ENCODE results near the gene UQCRHL. TPM values are rescaled to one million over a fixed set of nuclear protein-coding genes. Genes with fewer than 3 reads are reported as not detected.
"Not testable (repeated sequence)": the region's sequence is repeated elsewhere in the genome, so short reads cannot be mapped to it uniquely, and the experiment has no call there.

UQCRHL gene
- total RNA-seq, result 1 to 10 TPM; 1.2 TPM
- polyA plus RNA-seq (ENCODE audit: insufficient read length in 6 of 6), result 1 to 10 TPM; 2.1 to 3.2 (median 2.5) TPM
- long read RNA-seq, donor 1, transcript UQCRHL-201 (1 exons, 2,180 nt), result major isoform, 12 of 12 reads
- long read RNA-seq, donor 1, partial matches to known transcripts, result 0 of 12 reads
- long read RNA-seq, donor 1, other reads (novel, unspliced or antisense), result 0 of 12 reads
- long read RNA-seq, donor 2, transcript UQCRHL-201 (1 exons, 2,180 nt), result major isoform, 15 of 15 reads
- long read RNA-seq, donor 2, partial matches to known transcripts, result 0 of 15 reads
- long read RNA-seq, donor 2, other reads (novel, unspliced or antisense), result 0 of 15 reads
- long read RNA-seq, donor 3, partial matches to known transcripts, result 0 of 2 reads
- long read RNA-seq, donor 3, other reads (novel, unspliced or antisense), result 0 of 2 reads
- long read RNA-seq, donor 4, partial matches to known transcripts, result 5 of 7 reads
- long read RNA-seq, donor 4, other reads (novel, unspliced or antisense), result 1 of 7 reads
- long read RNA-seq, donor 5, transcript UQCRHL-201 (1 exons, 2,180 nt), result major isoform, 15 of 15 reads
- long read RNA-seq, donor 5, partial matches to known transcripts, result 0 of 15 reads
- long read RNA-seq, donor 5, other reads (novel, unspliced or antisense), result 0 of 15 reads
- long read RNA-seq, donor 6, transcript UQCRHL-201 (1 exons, 2,180 nt), result major isoform, 18 of 18 reads
- long read RNA-seq, donor 6, partial matches to known transcripts, result 0 of 18 reads
- long read RNA-seq, donor 6, other reads (novel, unspliced or antisense), result 0 of 18 reads
- long read RNA-seq, donor 7, transcript UQCRHL-201 (1 exons, 2,180 nt), result major isoform, 12 of 12 reads
- long read RNA-seq, donor 7, partial matches to known transcripts, result 0 of 12 reads
- long read RNA-seq, donor 7, other reads (novel, unspliced or antisense), result 0 of 12 reads
- long read RNA-seq, donor 8, transcript UQCRHL-201 (1 exons, 2,180 nt), result major isoform, 6 of 6 reads
- long read RNA-seq, donor 8, partial matches to known transcripts, result 0 of 6 reads
- long read RNA-seq, donor 8, other reads (novel, unspliced or antisense), result 0 of 6 reads
- long read RNA-seq, donor 9, partial matches to known transcripts, result 0 of 1 reads
- long read RNA-seq, donor 9, other reads (novel, unspliced or antisense), result 0 of 1 reads
- long read RNA-seq, donor 10, partial matches to known transcripts, result 0 of 1 reads
- long read RNA-seq, donor 10, other reads (novel, unspliced or antisense), result 1 of 1 reads
- long read RNA-seq, donor 11, transcript UQCRHL-201 (1 exons, 2,180 nt), result major isoform, 10 of 10 reads
- long read RNA-seq, donor 11, partial matches to known transcripts, result 0 of 10 reads
- long read RNA-seq, donor 11, other reads (novel, unspliced or antisense), result 0 of 10 reads
- long read RNA-seq, donor 12, transcript UQCRHL-201 (1 exons, 2,180 nt), result major isoform, 7 of 7 reads
- long read RNA-seq, donor 12, partial matches to known transcripts, result 0 of 7 reads
- long read RNA-seq, donor 12, other reads (novel, unspliced or antisense), result 0 of 7 reads

DNA sequence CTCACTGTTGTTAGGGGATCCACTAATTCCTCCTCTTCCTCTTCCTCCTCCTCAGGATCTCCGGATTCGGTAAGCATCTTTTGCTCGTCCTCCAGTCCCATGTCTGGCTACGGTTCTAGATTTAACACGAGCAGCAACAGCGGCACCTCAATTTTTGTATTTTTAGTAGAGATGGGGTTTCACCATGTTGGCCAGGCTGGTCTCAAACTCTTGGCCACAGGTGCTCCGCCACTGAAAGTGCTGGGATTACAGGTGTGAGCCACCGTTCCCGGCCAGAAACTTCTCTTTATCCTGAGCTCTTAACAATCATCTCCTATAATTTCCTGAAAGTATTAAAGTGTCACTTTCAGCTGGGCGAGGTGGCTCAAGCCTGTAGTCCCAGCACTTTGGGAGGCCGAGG is at the start of gene UQCRHL:
UQCRHL (minus strand) TSS at position 101 of the 400 bp plus-strand sequence; CDS start at position 101, 0 bp downstream.
- H3K9me3 ChIP-seq; H3K27ac ChIP-seq; H3K27me3 ChIP-seq; intact Hi-C loops (cut with DNase I); H3K4me3 ChIP-seq; ATAC-seq; H3K4me1 ChIP-seq; H3K36me3 ChIP-seq; DNase-seq: not testable (repeated sequence)

DNA sequence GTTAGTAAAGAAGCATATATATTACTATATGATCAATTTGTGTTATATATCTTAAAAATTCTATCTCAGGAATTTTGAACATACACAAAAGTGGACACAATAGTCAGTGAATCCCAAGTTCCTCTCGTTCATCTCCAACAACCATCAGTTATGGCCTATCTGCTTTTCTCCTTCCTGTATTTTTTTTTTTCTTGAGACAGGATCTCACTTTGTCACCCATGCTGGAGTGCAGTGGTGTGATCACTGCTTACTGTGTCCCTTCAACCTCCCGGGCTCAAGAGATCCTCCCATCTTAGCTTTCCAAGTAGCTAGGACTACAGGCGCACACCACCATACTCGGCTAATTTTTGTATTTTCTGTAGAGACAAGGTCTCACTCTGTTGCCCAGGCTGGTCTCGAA is 49.4 kb upstream of the UQCRHL start:
- no peak for ATAC-seq
- H3K9me3 ChIP-seq, result no peaks in the 10 kb centered on the region
- TF ChIP-seq, protein P1, sequence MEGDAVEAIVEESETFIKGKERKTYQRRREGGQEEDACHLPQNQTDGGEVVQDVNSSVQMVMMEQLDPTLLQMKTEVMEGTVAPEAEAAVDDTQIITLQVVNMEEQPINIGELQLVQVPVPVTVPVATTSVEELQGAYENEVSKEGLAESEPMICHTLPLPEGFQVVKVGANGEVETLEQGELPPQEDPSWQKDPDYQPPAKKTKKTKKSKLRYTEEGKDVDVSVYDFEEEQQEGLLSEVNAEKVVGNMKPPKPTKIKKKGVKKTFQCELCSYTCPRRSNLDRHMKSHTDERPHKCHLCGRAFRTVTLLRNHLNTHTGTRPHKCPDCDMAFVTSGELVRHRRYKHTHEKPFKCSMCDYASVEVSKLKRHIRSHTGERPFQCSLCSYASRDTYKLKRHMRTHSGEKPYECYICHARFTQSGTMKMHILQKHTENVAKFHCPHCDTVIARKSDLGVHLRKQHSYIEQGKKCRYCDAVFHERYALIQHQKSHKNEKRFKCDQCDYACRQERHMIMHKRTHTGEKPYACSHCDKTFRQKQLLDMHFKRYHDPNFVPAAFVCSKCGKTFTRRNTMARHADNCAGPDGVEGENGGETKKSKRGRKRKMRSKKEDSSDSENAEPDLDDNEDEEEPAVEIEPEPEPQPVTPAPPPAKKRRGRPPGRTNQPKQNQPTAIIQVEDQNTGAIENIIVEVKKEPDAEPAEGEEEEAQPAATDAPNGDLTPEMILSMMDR (IDR thresholded peaks at IDR 0.05), result no peak
- no peaks in the 10 kb centered on the region for H3K27me3 ChIP-seq
- H3K4me1 ChIP-seq, result peaks cover 6 to 52% of the 10 kb centered on the region in 2 donors
- intact Hi-C loops (cut with DNase I), result no loop called here
- DNase-seq, result no peak
- no peak overlapping the region for H3K4me3 ChIP-seq
- peak overlapping the region in 1 of 2 donors; percentile 23 for H3K27ac ChIP-seq
- no peaks in the 10 kb centered on the region for H3K36me3 ChIP-seq

GRCh38 chr1:15852828-15853302 is 45.4 kb upstream of the UQCRHL start:
- TF ChIP-seq, protein P1 (IDR thresholded peaks at IDR 0.05), result no peak
- Histone ChIP-seq H3K36me3 (no peaks in the 10 kb centered on the region), H3K9me3 (no peaks in the 10 kb centered on the region), H3K4me3 (no peak overlapping the region), H3K27me3 (no peaks in the 10 kb centered on the region), H3K27ac (no peak overlapping the region), H3K4me1 (peaks cover 22 to 58% of the 10 kb centered on the region in 2 donors)
- DNase-seq (no peak), ATAC-seq (no peak)
- intact Hi-C loops (cut with DNase I), result no loop called here

GRCh38 chr1:15852036-15852827 is 44.8 kb upstream of the UQCRHL start:
- no peak for ATAC-seq
- intact Hi-C loops (cut with DNase I), result no loop called here
- H3K27ac ChIP-seq, result peak overlapping the region in 1 of 2 donors; percentile 30

More at GRCh38 chr1:15852036-15852827, 44.8 kb upstream of the UQCRHL start:
- H3K36me3 ChIP-seq, result no peaks in the 10 kb centered on the region
- DNase-seq, result no peak
- no peak overlapping the region for H3K4me3 ChIP-seq
- no peaks in the 10 kb centered on the region for H3K27me3 ChIP-seq
- no peaks in the 10 kb centered on the region for H3K9me3 ChIP-seq
- TF ChIP-seq, protein P1 (IDR thresholded peaks at IDR 0.05), result no peak
- peaks cover 22 to 53% of the 10 kb centered on the region in 2 donors for H3K4me1 ChIP-seq
